Panc1 (cell line): ENCODE results near the gene TNFAIP1. TPM values are rescaled to one million over a fixed set of nuclear protein-coding genes. Genes with fewer than 3 reads are reported as not detected.
"Not testable (repeated sequence)": the region's sequence is repeated elsewhere in the genome, so short reads cannot be mapped to it uniquely, and the experiment has no call there.

Source experiments
- ATAC-seq: fragments of 200-7000 bp; cut with Tn5 transposase; 2 replicates; pipeline ENCODE4 v1.9.1; 2020; ENCODE audit warnings: mild to moderate bottlenecking, moderate library complexity
- BruUV-seq: library from RNA; stranded (reverse); fragments of 400-500 nt; replicated peaks from 2 replicates; lab custom pipeline; 2021; lab: Mats Ljungman, UMichigan
- CTCF ChIA-PET: fragments of 300-600 bp; sonication (Branson Sonifier 250); formaldehyde crosslinking; loops from one replicate; lab custom pipeline; 2022; ENCODE audit warnings: antibody characterized with exemption; lab: Charles Lee
- POLR2A ChIA-PET: fragments of 300-600 bp; sonication (Branson Sonifier 250); formaldehyde crosslinking; loops from one replicate; lab custom pipeline; 2022; ENCODE audit warnings: antibody characterized with exemption; lab: Charles Lee
- DNase-seq: peaks from one replicate; pipeline ENCODE4 v3.0.0-alpha.2; 2010; ENCODE audit warnings: low read depth, low spot score
- H3K27ac ChIP-seq: 2 replicates; pipeline ENCODE4 v1.5.1; 2011; ENCODE audit warnings: mild to moderate bottlenecking, low read length, inconsistent platforms
- H3K27me3 ChIP-seq: fragments of 200-500 bp; sonication (Bioruptor generic); 2 replicates; pipeline ENCODE4 v1.6.0; 2014; ENCODE audit warnings: low read length, inconsistent platforms; ENCODE audit not compliant: control insufficient read depth, insufficient read depth
- H3K36me3 ChIP-seq: fragments of 200-500 bp; sonication (Bioruptor generic); 2 replicates; pipeline ENCODE4 v1.5.1; 2014; ENCODE audit warnings: inconsistent platforms, mild to moderate bottlenecking, low read length, moderate library complexity; ENCODE audit not compliant: control insufficient read depth, insufficient read depth
- H3K4me1 ChIP-seq: 2 replicates; pipeline ENCODE4 v1.5.1; 2011; ENCODE audit warnings: inconsistent platforms, mild to moderate bottlenecking, low read length, moderate library complexity; ENCODE audit not compliant: control insufficient read depth, insufficient read depth
- H3K4me3 ChIP-seq, 2 experiments: 2 replicates each; pipeline ENCODE4 v1.5.1; 2011 to 2012; ENCODE audit warnings: low read depth in 2 of 2, low read length in 2 of 2, mild to moderate bottlenecking in 2 of 2, inconsistent platforms in 1 of 2, moderate library complexity in 1 of 2
- H3K9me3 ChIP-seq: fragments of 200-500 bp; sonication (Bioruptor generic); 2 replicates; pipeline ENCODE4 v1.5.1; 2014; ENCODE audit warnings: low read depth, mild to moderate bottlenecking, inconsistent platforms, low read length, moderate library complexity; ENCODE audit not compliant: control insufficient read depth, insufficient read depth
- POLR2AphosphoS5 ChIP-seq: IDR thresholded peaks from 2 replicates; pipeline ENCODE4 v1.6.1; 2012; ENCODE audit warnings: mild to moderate bottlenecking, low read depth, low read length, moderate library complexity
- SIN3A ChIP-seq: IDR thresholded peaks from 2 replicates; pipeline ENCODE4 v1.6.1; 2012; ENCODE audit warnings: low read depth, mild to moderate bottlenecking, low read length, moderate library complexity, borderline replicate concordance; ENCODE audit not compliant: insufficient read depth
- TCF7L2 ChIP-seq: IDR thresholded peaks from 2 replicates; pipeline ENCODE4 v1.6.1; 2011; ENCODE audit warnings: mild to moderate bottlenecking, low read depth, low read length, inconsistent platforms
- in situ Hi-C: cut with HindIII; loops from 2 replicates; pipeline ENCODE4 v1.10.0; 2016; ENCODE audit warnings: low sequenced_read_pairs, low pct_unique_long_range_greater_than_20kb
- intact Hi-C: fragments of 100-400 bp; cut with micrococcal nuclease; formaldehyde crosslinking; loops from one replicate; pipeline ENCODE4 v1.10.0; 2022; ENCODE audit not compliant: unreplicated experiment
- total RNA-seq: library from RNA; stranded (reverse); gene quantifications from one replicate; pipeline ENCODE4 v1.2.1, GENCODE V29; 2021; ENCODE audit not compliant: unreplicated experiment
- TF ChIP-seq, protein P1 (sequence below): fragments of 450-650 bp; IDR thresholded peaks from 2 replicates; pipeline ENCODE4 v1.5.1; 2017; ENCODE audit warnings: mild to moderate bottlenecking
- TF ChIP-seq, protein P2 (sequence below), 2 experiments: IDR thresholded peaks; 2 replicates each; pipeline ENCODE4 v1.6.1; 2011 to 2012; ENCODE audit warnings: low read depth in 2 of 2, control low read depth in 1 of 2, low read length in 1 of 2, mild to moderate bottlenecking in 1 of 2, moderate library complexity in 1 of 2; ENCODE audit not compliant: insufficient read depth in 1 of 2

TNFAIP1 gene
- total RNA-seq, 1 experiment from 2014 or later: 55.8 TPM

DNA sequence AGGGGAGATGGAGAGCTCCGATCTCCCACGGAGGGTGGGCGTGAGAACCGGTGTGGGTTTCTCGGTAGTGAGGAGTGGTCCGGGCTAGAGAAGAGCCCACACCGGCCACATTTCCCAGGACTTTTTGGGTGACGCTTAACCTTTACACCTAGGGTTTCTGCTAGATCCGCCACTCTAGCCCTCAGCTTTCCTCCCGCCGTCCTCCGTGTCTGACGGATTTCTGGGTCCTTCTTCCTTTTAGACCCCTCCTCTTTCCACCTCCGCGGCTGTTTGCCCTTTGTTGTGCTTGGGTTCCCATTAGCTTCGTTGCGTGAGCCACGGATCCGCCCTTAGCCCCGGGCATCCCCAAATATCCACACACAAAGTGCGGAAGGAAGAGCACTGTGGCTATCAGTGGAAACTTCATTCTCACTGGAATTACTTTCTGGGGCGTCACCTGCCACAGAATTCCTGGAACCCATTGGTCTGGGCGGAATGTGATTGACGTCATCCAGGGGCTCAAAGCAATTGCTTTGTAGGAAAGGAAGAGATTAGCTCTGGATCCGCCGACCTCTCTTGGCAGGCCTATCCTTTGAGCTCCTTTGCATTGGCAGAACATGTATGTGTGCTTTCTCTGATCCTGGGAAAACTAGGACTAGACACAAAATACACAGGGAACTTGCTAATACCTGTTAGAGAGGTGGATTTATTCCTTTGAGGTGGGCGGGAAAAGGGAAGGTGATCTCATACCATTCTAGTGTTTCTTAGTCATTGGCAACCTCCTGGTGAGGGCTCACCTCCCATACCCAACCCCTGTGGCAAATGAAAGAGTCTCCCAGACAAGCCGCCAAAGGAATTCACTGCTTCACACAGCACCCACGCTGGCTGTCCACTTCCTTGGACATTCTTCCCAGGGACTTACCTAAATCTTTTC lies 654 bp downstream of the TNFAIP1 start:
- Histone ChIP-seq H3K4me1 (peaks cover 27% of the 10 kb centered on the region), H3K27ac (peak overlapping the region; percentile 94), H3K27me3 (no peaks in the 10 kb centered on the region), H3K36me3 (no peaks in the 10 kb centered on the region; the same call in 1 of the 2 replicates), H3K9me3 (no peaks in the 10 kb centered on the region), H3K4me3 (peak overlapping the region; percentile 87 to 95)
- DNase-seq (no peak), ATAC-seq (0 out of 2 replicates have a peak, but pooled peaks have one; percentile 2)
- in situ Hi-C loops: no loop called here
- ChIA-PET POLR2A (interaction anchor here (0.5 to 2.0 kb wide), 8 partner anchors 9 to 862 kb away, joined by 3 to 11 read pairs (median 6); partner anchors contain the start of genes POLDIP2 and TMEM97), CTCF (interaction anchor here (0.9 to 1.5 kb wide), 3 partner anchors 11 to 103 kb away, joined by 4 to 5 read pairs (median 5); no protein-coding TSS in a partner anchor)
- TSS peak; percentile 75 for BruUV-seq
- no peak for TF ChIP-seq TCF7L2
- TF ChIP-seq, protein P1, sequence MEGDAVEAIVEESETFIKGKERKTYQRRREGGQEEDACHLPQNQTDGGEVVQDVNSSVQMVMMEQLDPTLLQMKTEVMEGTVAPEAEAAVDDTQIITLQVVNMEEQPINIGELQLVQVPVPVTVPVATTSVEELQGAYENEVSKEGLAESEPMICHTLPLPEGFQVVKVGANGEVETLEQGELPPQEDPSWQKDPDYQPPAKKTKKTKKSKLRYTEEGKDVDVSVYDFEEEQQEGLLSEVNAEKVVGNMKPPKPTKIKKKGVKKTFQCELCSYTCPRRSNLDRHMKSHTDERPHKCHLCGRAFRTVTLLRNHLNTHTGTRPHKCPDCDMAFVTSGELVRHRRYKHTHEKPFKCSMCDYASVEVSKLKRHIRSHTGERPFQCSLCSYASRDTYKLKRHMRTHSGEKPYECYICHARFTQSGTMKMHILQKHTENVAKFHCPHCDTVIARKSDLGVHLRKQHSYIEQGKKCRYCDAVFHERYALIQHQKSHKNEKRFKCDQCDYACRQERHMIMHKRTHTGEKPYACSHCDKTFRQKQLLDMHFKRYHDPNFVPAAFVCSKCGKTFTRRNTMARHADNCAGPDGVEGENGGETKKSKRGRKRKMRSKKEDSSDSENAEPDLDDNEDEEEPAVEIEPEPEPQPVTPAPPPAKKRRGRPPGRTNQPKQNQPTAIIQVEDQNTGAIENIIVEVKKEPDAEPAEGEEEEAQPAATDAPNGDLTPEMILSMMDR: no peak
- TF ChIP-seq, protein P2, sequence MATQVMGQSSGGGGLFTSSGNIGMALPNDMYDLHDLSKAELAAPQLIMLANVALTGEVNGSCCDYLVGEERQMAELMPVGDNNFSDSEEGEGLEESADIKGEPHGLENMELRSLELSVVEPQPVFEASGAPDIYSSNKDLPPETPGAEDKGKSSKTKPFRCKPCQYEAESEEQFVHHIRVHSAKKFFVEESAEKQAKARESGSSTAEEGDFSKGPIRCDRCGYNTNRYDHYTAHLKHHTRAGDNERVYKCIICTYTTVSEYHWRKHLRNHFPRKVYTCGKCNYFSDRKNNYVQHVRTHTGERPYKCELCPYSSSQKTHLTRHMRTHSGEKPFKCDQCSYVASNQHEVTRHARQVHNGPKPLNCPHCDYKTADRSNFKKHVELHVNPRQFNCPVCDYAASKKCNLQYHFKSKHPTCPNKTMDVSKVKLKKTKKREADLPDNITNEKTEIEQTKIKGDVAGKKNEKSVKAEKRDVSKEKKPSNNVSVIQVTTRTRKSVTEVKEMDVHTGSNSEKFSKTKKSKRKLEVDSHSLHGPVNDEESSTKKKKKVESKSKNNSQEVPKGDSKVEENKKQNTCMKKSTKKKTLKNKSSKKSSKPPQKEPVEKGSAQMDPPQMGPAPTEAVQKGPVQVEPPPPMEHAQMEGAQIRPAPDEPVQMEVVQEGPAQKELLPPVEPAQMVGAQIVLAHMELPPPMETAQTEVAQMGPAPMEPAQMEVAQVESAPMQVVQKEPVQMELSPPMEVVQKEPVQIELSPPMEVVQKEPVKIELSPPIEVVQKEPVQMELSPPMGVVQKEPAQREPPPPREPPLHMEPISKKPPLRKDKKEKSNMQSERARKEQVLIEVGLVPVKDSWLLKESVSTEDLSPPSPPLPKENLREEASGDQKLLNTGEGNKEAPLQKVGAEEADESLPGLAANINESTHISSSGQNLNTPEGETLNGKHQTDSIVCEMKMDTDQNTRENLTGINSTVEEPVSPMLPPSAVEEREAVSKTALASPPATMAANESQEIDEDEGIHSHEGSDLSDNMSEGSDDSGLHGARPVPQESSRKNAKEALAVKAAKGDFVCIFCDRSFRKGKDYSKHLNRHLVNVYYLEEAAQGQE (IDR thresholded peaks at IDR 0.05; ENCODE audit: insufficient read depth in 1 of 2, low read depth in 2 of 2, low read length in 1 of 2): no peak
- intact Hi-C loops: no loop called here

DNA sequence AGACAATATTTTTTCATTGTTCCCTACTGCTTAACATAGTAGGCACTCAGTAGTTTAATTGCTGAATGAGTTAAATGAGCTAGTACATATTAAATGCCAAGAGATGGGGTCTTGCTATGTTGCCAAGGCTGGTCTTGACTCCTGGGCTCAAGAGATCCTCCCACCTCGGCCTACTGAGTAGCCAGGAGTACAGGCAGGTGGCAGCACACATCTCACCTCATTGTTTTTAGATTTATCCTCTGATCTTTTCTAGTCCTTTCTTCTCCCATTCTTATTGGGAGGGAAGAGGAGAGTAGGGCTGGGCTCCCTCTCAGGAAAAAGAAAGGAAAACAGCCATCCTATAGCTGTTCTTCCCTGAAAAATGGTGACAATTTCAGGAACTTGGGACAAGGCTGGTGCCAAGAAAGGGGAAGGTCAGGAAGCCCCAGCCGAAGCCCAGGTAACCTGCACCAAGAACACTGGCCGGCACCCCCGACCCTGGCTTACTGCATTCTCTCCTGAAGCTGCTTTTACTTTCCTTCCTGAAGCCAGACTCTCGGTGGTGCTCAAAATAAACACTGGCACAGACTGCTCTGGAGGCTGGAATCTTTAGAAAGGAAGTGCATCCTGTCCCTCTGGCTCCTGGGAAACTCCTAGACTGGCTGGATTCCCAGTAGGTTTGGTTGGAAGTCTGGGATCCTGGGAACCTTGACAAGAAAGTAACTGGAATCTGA lies 2.7 kb downstream of the TNFAIP1 start:
- Histone ChIP-seq H3K36me3 (no peaks in the 10 kb centered on the region; the same call in 1 of the 2 replicates), H3K4me3 (no peak overlapping the region), H3K27ac (peak overlapping the region; percentile 40), H3K4me1 (peaks cover 27% of the 10 kb centered on the region), H3K27me3 (no peaks in the 10 kb centered on the region), H3K9me3 (no peaks in the 10 kb centered on the region)
- ChIA-PET CTCF (no interaction called here), POLR2A (interaction anchor here (0.5 kb wide), 1 partner anchor 107 kb away, joined by 6 read pairs; no protein-coding TSS in a partner anchor)
- no TSS peak for BruUV-seq
- no peak for DNase-seq
- intact Hi-C loops: no loop called here
- ATAC-seq: no peak
- TF ChIP-seq SIN3A: no peak
- TF ChIP-seq, protein P2 (IDR thresholded peaks at IDR 0.05; ENCODE audit: insufficient read depth in 1 of 2, low read depth in 2 of 2, low read length in 1 of 2): no peak
- TF ChIP-seq, protein P1: no peak
- TF ChIP-seq POLR2AphosphoS5: no peak
- no peak for TF ChIP-seq TCF7L2
- in situ Hi-C loops: no loop called here

DNA sequence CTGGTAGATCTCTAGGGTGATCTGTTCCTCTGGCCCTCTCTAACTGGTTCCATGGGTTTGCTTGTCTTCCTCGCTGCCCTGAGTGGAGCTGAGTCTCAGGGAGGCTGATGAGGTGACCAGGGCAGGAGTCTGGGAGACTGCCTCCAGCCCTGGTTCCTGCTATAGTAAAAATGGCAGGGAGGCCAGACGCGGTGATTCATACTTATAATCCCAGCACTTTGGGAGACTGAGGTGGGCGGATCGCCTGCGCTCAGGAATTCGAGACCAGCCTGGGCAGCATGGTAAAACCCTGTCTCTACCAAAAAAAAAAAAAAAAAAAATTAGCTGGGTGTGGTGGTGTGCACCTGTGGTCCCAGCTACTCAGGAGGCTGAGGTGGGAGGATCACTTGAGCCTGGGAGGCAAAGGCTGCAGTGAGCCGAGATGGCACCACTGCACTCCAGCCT lies 3.2 kb downstream of the TNFAIP1 start:
- POLR2A ChIA-PET, in situ Hi-C loops, intact Hi-C loops: not testable (repeated sequence)

More for the DNA sequence above, 3.2 kb downstream of the TNFAIP1 start:
- H3K4me3 ChIP-seq, CTCF ChIA-PET, BruUV-seq, H3K27me3 ChIP-seq, H3K36me3 ChIP-seq, H3K9me3 ChIP-seq, DNase-seq, H3K27ac ChIP-seq, ATAC-seq: not testable (repeated sequence)
- peaks cover 26% of the 10 kb centered on the region for H3K4me1 ChIP-seq
